Esophagus muscularis mucosa (tissue), 4 donors: ENCODE results near the gene CDH4. TPM values are rescaled to one million over a fixed set of nuclear protein-coding genes. Genes with fewer than 3 reads are reported as not detected.

Experiments used
- DNase-seq: peaks from one replicate; pipeline ENCODE4 v3.0.0-alpha.2; 2017; ENCODE audit errors: extremely low spot score
- H3K27ac ChIP-seq, 4 donors: fragments of 200-600 bp; sonication (generic); replicated peaks in 1 of 4; 1 replicate in 3 of 4; 2 replicates in 1 of 4; pipeline ENCODE4 v1.5.1; 2016 to 2019; ENCODE audit warnings: mild to moderate bottlenecking in 1 of 4
- H3K27me3 ChIP-seq, 4 donors: fragments of 200-600 bp; sonication (generic); one replicate each; pipeline versions ENCODE4 v1.5.1 to v1.6.0; 2016 to 2019
- H3K36me3 ChIP-seq, 4 donors: fragments of 200-600 bp; sonication (generic); one replicate each; pipeline ENCODE4 v1.5.1; 2016 to 2019
- H3K4me1 ChIP-seq, 4 donors: fragments of 200-600 bp; sonication (generic); one replicate each; pipeline ENCODE4 v1.5.1; 2016 to 2019
- H3K4me3 ChIP-seq, 4 donors: fragments of 200-600 bp; sonication (generic); 1 replicate in 2 of 4; 2 replicates in 2 of 4; pipeline ENCODE4 v1.5.1; 2016 to 2019; ENCODE audit warnings: mild to moderate bottlenecking in 4 of 4, moderate library complexity in 1 of 4
- H3K9me3 ChIP-seq, 4 donors: fragments of 200-600 bp; sonication (generic); 1 replicate in 3 of 4; 2 replicates in 1 of 4; pipeline ENCODE4 v1.5.1; 2016 to 2019
- CTCF ChIP-seq, 3 experiments: fragments of 200-600 bp in 2 of 3; fragments of 450-650 bp in 1 of 3; sonication (generic) in 2 of 3; IDR thresholded peaks; one replicate each; pipeline ENCODE4 v1.5.1; 2017 to 2019; ENCODE audit warnings: antibody characterized with exemption in 3 of 3, mild to moderate bottlenecking in 2 of 3, moderate library complexity in 1 of 3
- EP300 ChIP-seq: sonication (generic); formaldehyde crosslinking; IDR thresholded peaks from one replicate; pipeline ENCODE4 v1.6.1; 2017; ENCODE audit warnings: antibody characterized with exemption
- POLR2A ChIP-seq: fragments of 450-650 bp; IDR thresholded peaks from one replicate; pipeline ENCODE4 v1.6.1; 2017; ENCODE audit warnings: antibody characterized with exemption, moderate library complexity, mild to moderate bottlenecking, low read depth
- POLR2AphosphoS5 ChIP-seq, 2 donors: sonication (generic); formaldehyde crosslinking; IDR thresholded peaks; one replicate each; pipeline ENCODE4 v1.6.1; 2017; ENCODE audit warnings: antibody characterized with exemption in 2 of 2
- WGBS: methylation state at CpG from one replicate; pipeline ENCODE4 v1.1.5; 2018; 5-methylcytosine and 5-hydroxymethylcytosine counted together
- intact Hi-C: fragments of 100-400 bp; cut with DNase I; formaldehyde crosslinking; loops from one replicate; pipeline ENCODE4 v1.15.1; 2023
- total RNA-seq, 4 donors: library from RNA; depleted of rRNA; stranded (reverse); fragments of >200 nt; gene quantifications; one replicate each; pipeline versions ENCODE4 v1.1.0 to v1.2.1, GENCODE V29; 2016

CDH4 gene
- total RNA-seq, 4 donors from 2014 or later, result 0.42 to 1.3 (median 0.48) TPM

- intact Hi-C loops, result no loop called here
- no peak overlapping the region for H3K4me3 ChIP-seq
- peaks cover 0 to 11% (median 0%) of the 10 kb centered on the region in 4 donors for H3K9me3 ChIP-seq
- H3K4me1 ChIP-seq, result no peaks in the 10 kb centered on the region
- DNase-seq, result no peak
- TF ChIP-seq POLR2AphosphoS5 (IDR thresholded peaks at IDR 0.05) (no peak), CTCF (IDR thresholded peaks at IDR 0.05) (no peak), EP300 (no peak), POLR2A (no peak)
- H3K27ac ChIP-seq, result no peak overlapping the region
- WGBS, result 71% methylated on average over 10 of the region's 11 CpGs
- no peaks in the 10 kb centered on the region for H3K36me3 ChIP-seq
- H3K27me3 ChIP-seq, result peaks cover 0 to 69% (median 0%) of the 10 kb centered on the region in 4 donors
These were observed 388.8 kb downstream of the CDH4 start for GRCh38 chr20:61640871-61641245.

- intact Hi-C loops, result no loop called here
- H3K4me3 ChIP-seq, result no peak overlapping the region
- no peak for DNase-seq
- no peaks in the 10 kb centered on the region for H3K36me3 ChIP-seq
- H3K4me1 ChIP-seq, result no peaks in the 10 kb centered on the region
- 79% methylated on average over 12 of the region's 12 CpGs for WGBS
- peaks cover 0 to 11% (median 0%) of the 10 kb centered on the region in 4 donors for H3K9me3 ChIP-seq
- no peak overlapping the region for H3K27ac ChIP-seq
- TF ChIP-seq POLR2AphosphoS5 (IDR thresholded peaks at IDR 0.05), result no peak
- no peak for TF ChIP-seq POLR2A
- no peak for TF ChIP-seq CTCF (IDR thresholded peaks at IDR 0.05)
- TF ChIP-seq EP300, result no peak
- peaks cover 0 to 56% (median 0%) of the 10 kb centered on the region in 4 donors for H3K27me3 ChIP-seq
These were observed 391.8 kb downstream of the CDH4 start for GRCh38 chr20:61643656-61644377.

GRCh38 chr20:61644378-61645076 lies 392.5 kb downstream of the CDH4 start:
- TF ChIP-seq CTCF (IDR thresholded peaks at IDR 0.05) (no peak), POLR2A (no peak), EP300 (no peak), POLR2AphosphoS5 (IDR thresholded peaks at IDR 0.05) (no peak)
- Histone ChIP-seq H3K27me3 (peaks cover 0 to 50% (median 0%) of the 10 kb centered on the region in 4 donors), H3K36me3 (no peaks in the 10 kb centered on the region), H3K9me3 (peaks cover 0 to 11% (median 0%) of the 10 kb centered on the region in 4 donors), H3K4me3 (no peak overlapping the region), H3K27ac (no peak overlapping the region), H3K4me1 (no peaks in the 10 kb centered on the region)
- no peak for DNase-seq
- WGBS, result 61% methylated on average over 24 of the region's 25 CpGs
- intact Hi-C loops, result no loop called here

DNA sequence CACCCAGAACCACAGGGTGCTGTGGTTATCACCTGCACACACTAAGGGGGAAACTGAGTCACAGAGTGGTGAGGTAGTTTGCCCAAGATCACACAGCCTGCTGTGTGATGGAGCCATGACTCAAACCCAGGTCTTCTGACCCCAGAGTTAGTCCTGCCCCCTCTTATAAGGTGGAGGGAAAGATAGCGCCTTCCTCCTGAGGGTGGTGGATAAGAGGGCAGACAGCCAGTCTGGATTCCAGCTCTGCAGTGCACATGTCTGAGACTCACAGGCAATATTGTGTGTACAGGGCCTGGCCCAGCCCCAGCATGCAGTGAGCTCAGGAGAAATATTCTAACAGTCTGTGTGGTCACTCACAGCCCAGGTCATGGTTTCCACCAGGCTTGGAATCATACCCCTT lies 393.7 kb downstream of the CDH4 start:
- 100% methylated on average over 1 of the region's 1 CpG for WGBS
- Histone ChIP-seq H3K36me3 (no peaks in the 10 kb centered on the region), H3K4me3 (no peak overlapping the region), H3K27ac (no peak overlapping the region), H3K9me3 (peaks cover 0 to 11% (median 0%) of the 10 kb centered on the region in 4 donors), H3K27me3 (peaks cover 0 to 43% (median 0%) of the 10 kb centered on the region in 4 donors), H3K4me1 (no peaks in the 10 kb centered on the region)
- DNase-seq, result no peak
- TF ChIP-seq CTCF (IDR thresholded peaks at IDR 0.05) (no peak), POLR2AphosphoS5 (IDR thresholded peaks at IDR 0.05) (no peak), EP300 (no peak), POLR2A (no peak)
- intact Hi-C loops, result no loop called here
